Measurements from ENCODE around the gene C19orf44. TPM values are rescaled to one million over a fixed set of nuclear protein-coding genes. Genes with fewer than 3 reads are reported as not detected.

Gene C19orf44
- total RNA-seq, 2 donors from 2014 or later = 7.9 TPM

- Histone ChIP-seq H3K4me3 (ENCODE audit: low read length) (no peak overlapping the region), H3K27ac (ENCODE audit: low read depth, low read length) (no peak overlapping the region), H3K9ac (ENCODE audit: extremely low read depth, low read length, poor library complexity, severe bottlenecking) (no peak overlapping the region), H3K27me3 (ENCODE audit: control insufficient read depth, insufficient read depth, low read length, poor library complexity, severe bottlenecking) (no peaks in the 10 kb centered on the region), H3K9me3 (ENCODE audit: control insufficient read depth, low read length) (no peaks in the 10 kb centered on the region), H3K36me3 (ENCODE audit: control insufficient read depth, insufficient read depth, low read length) (peaks cover 47% of the 10 kb centered on the region), H3K4me1 (ENCODE audit: control insufficient read depth, insufficient read depth, low read length) (no peaks in the 10 kb centered on the region)
- no peak for TF ChIP-seq CTCF (conservative IDR thresholded peaks at IDR 0.05)
- Mint-ChIP-seq H3K9me3 (no peaks in the 10 kb centered on the region), H3K4me1 (no peaks in the 10 kb centered on the region), H3K27me3 (ENCODE audit: insufficient read depth) (no peaks in the 10 kb centered on the region), H3K4me3 (no peak overlapping the region), H3K36me3 (ENCODE audit: low read depth) (peaks cover 54% of the 10 kb centered on the region), H3K27ac (no peak overlapping the region)
- no peak for DNase-seq
- 97 to 98% methylated on average over 9 to 14 of the region's 14 CpGs for WGBS, 2 experiments (ENCODE audit: insufficient coverage in 1 of 2, insufficient read length in 1 of 2)
These were observed 21.9 kb downstream of the C19orf44 start for GRCh38 chr19:16518061-16518460.

- no peak overlapping the region for H3K27ac ChIP-seq (ENCODE audit: low read depth, low read length)
- no peak overlapping the region for H3K27ac Mint-ChIP-seq
- no peaks in the 10 kb centered on the region for H3K4me1 Mint-ChIP-seq
- no peak overlapping the region for H3K9ac ChIP-seq (ENCODE audit: extremely low read depth, low read length, poor library complexity, severe bottlenecking)
- 94 to 98% methylated on average over 25 to 33 of the region's 33 CpGs for WGBS, 2 experiments (ENCODE audit: insufficient coverage in 1 of 2, insufficient read length in 1 of 2)
- H3K9me3 Mint-ChIP-seq = no peaks in the 10 kb centered on the region
- peaks cover 53% of the 10 kb centered on the region for H3K36me3 ChIP-seq (ENCODE audit: control insufficient read depth, insufficient read depth, low read length)
- DNase-seq = peak; percentile 69
- peaks cover 51% of the 10 kb centered on the region for H3K36me3 Mint-ChIP-seq (ENCODE audit: low read depth)
- H3K27me3 ChIP-seq (ENCODE audit: control insufficient read depth, insufficient read depth, low read length, poor library complexity, severe bottlenecking) = no peaks in the 10 kb centered on the region
- no peak overlapping the region for H3K4me3 ChIP-seq (ENCODE audit: low read length)
- H3K4me3 Mint-ChIP-seq = no peak overlapping the region
- no peaks in the 10 kb centered on the region for H3K27me3 Mint-ChIP-seq (ENCODE audit: insufficient read depth)
- no peaks in the 10 kb centered on the region for H3K4me1 ChIP-seq (ENCODE audit: control insufficient read depth, insufficient read depth, low read length)
- H3K9me3 ChIP-seq (ENCODE audit: control insufficient read depth, low read length) = no peaks in the 10 kb centered on the region
- peak; percentile 59 for TF ChIP-seq CTCF (conservative IDR thresholded peaks at IDR 0.05)
These were observed 22.5 kb downstream of the C19orf44 start for GRCh38 chr19:16518483-16519229.

GRCh38 chr19:16519230-16519687, 23.1 kb downstream of the C19orf44 start:
- Histone ChIP-seq H3K4me3 (ENCODE audit: low read length) (no peak overlapping the region), H3K27me3 (ENCODE audit: control insufficient read depth, insufficient read depth, low read length, poor library complexity, severe bottlenecking) (no peaks in the 10 kb centered on the region), H3K9ac (ENCODE audit: extremely low read depth, low read length, poor library complexity, severe bottlenecking) (no peak overlapping the region), H3K36me3 (ENCODE audit: control insufficient read depth, insufficient read depth, low read length) (peaks cover 58% of the 10 kb centered on the region), H3K4me1 (ENCODE audit: control insufficient read depth, insufficient read depth, low read length) (no peaks in the 10 kb centered on the region), H3K9me3 (ENCODE audit: control insufficient read depth, low read length) (no peaks in the 10 kb centered on the region), H3K27ac (ENCODE audit: low read depth, low read length) (no peak overlapping the region)
- DNase-seq = no peak
- Mint-ChIP-seq H3K4me3 (no peak overlapping the region), H3K36me3 (ENCODE audit: low read depth) (peaks cover 57% of the 10 kb centered on the region), H3K27me3 (ENCODE audit: insufficient read depth) (no peaks in the 10 kb centered on the region), H3K9me3 (no peaks in the 10 kb centered on the region), H3K27ac (no peak overlapping the region), H3K4me1 (no peaks in the 10 kb centered on the region)
- WGBS, 2 experiments (ENCODE audit: insufficient coverage in 1 of 2, insufficient read length in 1 of 2) = 93 to 96% methylated on average over 13 to 24 of the region's 24 CpGs
- no peak for TF ChIP-seq CTCF (conservative IDR thresholded peaks at IDR 0.05)

All from endodermal cell (in vitro differentiated cells).